NCI-H345 treated with DMSO at 0.1 percent for 48 hours (cell line): ENCODE measurements around the gene EIF5B.

Source experiments
- DNase-seq: peaks from one replicate; lab custom pipeline; 2025; ENCODE audit not compliant: unreplicated experiment; lab: John Stamatoyannopoulos, UW

The EIF5B gene

DNA sequence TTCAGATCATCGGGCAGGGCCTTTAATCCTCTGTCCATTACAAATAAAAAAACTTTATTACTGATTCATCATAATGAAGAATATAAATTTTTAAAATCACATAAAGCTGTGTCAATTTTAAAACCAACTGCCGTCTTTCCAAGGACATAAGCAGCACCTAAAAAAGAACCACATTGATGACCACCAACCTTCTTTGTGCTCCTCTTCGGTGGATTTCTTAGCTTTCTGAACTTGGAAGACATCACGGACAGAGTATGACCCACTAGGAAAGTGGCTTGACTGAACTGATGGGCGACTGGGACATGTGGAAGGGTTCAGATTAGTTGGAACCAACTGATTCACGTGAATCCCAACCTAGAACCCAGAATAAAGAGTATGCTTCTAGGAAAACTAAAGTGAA is 68.9 kb downstream of the EIF5B start:
- no peak for DNase-seq

DNA sequence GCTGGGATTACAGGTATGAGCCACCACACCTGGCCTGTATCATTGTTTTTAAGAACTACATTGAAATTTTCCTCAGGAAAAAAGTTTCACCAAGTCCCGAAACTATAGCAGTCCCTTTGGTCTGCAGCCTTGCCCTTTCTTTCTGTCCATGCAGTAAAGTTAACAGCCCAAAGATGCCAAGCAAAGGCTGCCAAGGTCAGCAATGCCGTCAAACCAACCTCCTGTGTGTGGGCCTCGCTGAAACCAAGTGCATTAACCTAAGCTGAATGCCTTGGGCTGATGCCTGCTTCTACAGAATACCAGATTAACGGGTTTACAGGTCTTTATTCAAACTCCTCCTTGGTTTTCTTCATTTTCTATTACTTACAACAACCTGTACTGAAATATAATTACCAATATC is 73.1 kb downstream of the EIF5B start:
- no peak for DNase-seq

DNA sequence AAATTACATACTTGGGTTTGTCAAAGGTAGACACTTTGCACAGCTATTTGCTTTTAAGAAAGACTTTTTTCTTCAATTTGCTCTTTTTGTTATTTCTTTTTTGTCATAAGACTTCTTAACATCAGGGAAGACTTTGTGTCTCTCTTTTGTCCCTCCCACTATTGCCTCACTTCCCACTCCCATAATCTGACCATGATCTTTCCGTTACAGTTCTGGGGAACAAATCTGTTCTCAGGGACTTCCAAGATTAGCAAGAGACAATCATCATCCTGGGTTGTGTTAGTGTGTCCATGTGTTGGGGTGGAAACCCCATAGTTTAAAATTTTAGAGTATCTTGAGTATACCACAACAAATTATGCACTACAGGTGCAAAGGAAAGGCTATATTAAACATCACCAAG is 77.4 kb downstream of the EIF5B start:
- no peak for DNase-seq

- DNase-seq, result no peak
Observed at GRCh38 chr2:99417396-99417795, 80.2 kb downstream of the EIF5B start.

DNA sequence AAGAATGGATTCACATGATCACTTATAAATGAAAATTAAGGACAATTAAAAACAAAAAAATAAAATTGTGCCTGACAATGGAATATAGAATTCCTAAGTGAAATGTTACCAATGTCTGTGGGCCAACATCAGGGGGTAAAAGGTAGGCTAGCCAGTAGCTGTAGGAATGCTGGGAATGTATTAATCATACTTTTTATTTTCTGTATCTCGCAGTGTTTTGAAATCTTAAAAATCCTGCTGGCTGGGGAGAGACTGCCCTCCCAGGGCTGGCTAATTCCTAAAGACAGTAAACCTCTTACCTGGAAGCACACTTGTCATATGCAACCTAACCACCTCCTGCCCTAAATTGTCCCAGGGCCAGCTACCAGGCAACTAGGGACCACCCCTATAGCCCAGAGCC is 82.8 kb downstream of the EIF5B start:
- DNase-seq, result no peak

- DNase-seq, result no peak
Observed at GRCh38 chr2:99420751-99421299, 83.6 kb downstream of the EIF5B start.

DNA sequence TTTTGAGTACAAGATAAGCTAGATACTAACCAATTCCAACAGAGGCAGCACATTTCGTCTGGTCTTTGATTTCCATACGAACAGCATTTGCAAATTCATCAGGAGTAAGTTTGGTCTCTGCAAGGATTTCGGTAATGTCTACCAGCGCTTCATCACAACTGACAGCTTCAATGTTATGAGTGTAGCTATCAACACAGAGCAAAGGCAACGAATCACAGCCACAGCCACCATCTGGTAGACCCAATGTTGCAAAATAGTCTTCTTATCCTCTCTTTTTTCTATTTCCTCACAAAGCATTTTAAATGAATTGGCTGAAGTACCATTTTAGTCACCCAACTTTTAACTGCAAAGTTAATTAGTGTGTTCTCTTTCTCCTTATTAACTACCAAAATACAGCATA is 84.3 kb downstream of the EIF5B start:
- DNase-seq, result no peak

DNA sequence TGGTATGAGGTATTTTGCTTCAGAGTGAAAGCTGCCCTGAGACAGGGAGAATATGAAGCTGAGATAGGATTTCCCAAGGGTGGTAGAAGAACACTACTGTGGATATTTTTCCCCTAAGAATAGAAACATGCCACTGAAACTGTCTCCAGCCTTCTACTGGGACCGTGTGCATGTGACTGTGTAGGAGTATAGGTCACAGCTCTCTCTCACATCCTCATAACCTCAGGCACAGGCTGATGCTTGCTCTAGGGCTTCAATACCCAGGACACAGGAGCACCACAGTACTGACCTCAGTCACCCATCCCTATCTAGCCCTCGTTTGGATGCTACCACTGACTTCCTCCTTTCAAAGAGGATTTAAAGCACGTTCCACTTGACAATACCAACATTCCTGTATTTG is 85.4 kb downstream of the EIF5B start:
- no peak for DNase-seq

DNA sequence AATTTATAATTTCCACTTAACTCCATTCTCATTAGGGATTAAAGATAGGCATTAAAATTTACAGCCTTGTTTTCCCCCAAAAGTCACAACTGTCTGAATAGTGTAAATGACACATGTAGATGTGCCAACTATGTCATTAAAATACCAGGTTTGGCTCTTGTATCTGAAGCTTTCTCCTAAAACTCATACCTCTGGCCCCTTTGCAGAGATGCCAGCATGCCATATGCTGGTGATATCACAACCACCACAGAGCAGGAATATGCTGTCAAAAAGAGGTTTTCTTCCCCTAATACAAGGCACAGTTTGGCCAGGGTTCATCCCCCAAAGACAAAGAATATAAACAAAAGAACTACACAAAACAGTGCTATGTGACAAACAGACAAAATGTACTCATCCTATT is 87.2 kb downstream of the EIF5B start:
- DNase-seq, result no peak

DNA sequence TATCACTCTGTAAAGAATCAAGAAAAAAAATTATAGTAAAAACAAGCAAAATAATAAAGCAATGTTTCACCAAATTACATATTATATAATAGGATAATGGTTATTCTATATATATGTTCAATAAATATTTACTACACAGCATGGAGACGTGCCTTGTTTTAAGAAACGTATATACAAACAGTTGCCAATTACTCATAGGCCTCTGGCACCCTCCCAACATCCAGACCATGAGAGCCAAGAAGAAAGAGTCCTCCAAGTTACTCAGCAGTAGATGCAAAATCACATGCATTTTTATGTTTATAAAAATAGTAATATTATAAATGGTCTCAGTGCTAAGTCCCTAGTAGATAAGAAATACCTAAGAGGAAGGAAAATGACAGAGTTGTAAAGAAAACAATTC is 87.8 kb downstream of the EIF5B start:
- no peak for DNase-seq

- DNase-seq, result no peak
Observed at GRCh38 chr2:99430614-99431291, 93.6 kb downstream of the EIF5B start.

GRCh38 chr2:99431587-99432275 is 94.5 kb downstream of the EIF5B start:
- no peak for DNase-seq

DNA sequence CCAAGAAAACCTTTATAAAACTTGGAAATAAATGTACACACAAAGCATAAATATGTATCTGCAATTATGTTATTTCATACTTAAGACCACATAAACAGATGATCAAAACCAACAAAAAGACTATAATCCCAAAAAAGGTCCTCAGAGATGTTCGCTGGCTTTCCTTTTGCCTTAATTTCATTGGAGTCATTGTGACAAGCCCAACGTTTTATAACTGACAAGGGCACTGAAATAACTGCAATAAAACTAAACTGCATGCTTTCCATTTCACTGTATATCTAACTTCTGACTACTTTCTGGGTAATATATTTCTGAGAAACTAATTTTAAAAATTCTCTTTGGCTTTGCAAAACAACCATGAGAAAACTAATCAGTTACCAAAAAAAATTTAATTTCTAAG is 96.2 kb downstream of the EIF5B start:
- no peak for DNase-seq

DNA sequence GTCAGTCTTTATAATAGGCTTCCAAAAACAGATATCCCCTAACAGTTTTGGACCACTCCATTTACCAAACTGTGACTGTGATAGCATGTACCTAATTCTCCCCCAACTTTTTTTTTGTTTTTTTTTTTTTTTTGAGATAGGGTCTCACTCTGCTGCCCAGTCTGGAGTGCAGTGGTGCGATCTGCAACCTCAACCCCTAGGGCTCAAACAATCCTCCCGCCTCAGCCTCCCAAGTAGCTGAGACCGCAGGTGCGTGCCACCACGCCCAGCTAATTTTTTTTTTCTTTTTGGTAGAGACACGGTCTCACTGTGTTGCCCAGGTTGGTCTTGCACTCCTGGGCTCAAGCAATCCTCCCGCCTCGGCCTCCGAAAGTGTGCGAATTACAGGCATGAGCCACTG is 99.7 kb downstream of the EIF5B start:
- no peak for DNase-seq

- DNase-seq, result no peak
Observed at GRCh38 chr2:99439971-99440505, 102.8 kb downstream of the EIF5B start.

GRCh38 chr2:99442837-99443236 is 105.6 kb downstream of the EIF5B start:
- no peak for DNase-seq

GRCh38 chr2:99444222-99444621 is 107.0 kb downstream of the EIF5B start:
- no peak for DNase-seq

GRCh38 chr2:99445065-99445464 is 107.9 kb downstream of the EIF5B start:
- no peak for DNase-seq

DNA sequence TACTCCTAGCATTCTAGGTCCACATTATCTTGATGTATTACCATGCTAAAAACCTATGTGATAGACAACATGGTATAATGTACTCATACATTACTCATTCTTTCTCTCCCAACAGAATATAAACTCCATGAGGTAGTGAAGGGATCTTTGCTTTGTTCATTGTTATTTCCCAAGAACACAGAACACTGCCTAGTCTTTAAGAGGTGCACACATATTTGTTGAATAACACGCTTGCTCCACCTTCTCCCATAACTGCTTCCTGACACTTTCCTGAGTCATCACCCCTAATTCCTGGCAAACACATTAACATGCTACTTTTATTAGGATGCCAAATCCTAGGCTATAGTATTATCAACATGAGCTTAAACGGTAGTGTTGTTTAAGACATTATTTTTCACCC is 111.4 kb downstream of the EIF5B start:
- no peak for DNase-seq

DNA sequence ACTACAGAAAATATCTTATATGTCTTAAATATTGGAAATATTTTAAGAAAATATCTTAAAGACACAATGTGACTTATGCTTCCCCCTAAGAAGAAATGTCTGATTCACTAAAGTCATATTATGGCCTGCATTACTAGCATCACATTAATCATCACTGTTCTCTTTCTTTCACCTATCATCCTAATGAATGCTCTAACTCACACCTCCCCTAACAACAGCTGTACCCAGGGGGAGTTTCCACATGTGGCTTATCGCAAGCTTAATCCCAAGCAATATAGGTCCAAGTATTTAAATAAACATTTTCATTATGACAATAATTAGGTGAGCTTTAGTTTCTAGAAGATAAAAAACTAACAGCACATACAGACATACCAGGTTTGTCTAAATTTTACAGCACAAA is 113.0 kb downstream of the EIF5B start:
- DNase-seq, result no peak
